Smooth muscle cell of the brain vasculature (primary cell): ENCODE data around the gene SSBP2.
"Not testable (repeated sequence)": the region's sequence is repeated elsewhere in the genome, so short reads cannot be mapped to it uniquely, and the experiment has no call there.

Experiments used
- DNase-seq: peaks from one replicate; pipeline ENCODE4 v3.0.0-alpha.2; 2012; ENCODE audit warnings: low read depth, low spot score

Gene SSBP2

DNA sequence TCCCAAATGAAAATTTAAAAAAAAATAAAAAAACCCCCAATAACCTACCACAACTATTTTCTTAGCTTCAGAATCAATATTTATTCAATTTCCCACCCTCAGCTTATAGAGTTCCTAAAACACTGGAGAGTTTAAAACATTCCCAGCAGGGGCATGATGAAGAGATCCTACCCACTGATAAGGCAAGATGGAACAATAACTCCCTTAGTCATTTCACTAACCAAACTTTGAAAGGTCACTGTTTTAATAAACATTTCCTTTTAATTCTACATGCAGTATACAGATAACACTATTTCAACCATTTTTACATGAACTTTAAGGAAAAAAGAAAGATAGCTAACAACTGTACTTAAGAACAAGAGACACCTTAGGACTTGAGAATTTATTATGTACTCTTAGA lies 322.0 kb downstream of the SSBP2 start:
- no peak for DNase-seq

DNA sequence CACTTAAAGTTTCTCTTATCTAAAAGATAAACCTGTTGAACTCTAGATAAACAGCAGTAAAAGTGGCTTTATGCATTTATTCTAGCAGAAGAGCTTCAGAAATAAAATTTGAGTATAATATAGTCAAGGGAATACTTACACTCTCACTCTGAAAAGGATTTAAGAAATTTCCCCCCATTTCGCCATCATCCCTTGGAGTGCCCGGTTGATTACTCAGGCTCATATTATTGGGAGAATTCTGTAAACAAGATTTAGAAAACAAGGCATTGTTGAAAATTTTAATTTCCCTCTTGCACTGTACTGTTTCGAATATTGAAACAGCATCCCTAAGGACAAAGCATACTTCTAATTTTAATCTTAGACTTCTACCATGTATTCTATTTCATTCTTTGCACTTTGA lies 322.5 kb downstream of the SSBP2 start:
- no peak for DNase-seq

DNA sequence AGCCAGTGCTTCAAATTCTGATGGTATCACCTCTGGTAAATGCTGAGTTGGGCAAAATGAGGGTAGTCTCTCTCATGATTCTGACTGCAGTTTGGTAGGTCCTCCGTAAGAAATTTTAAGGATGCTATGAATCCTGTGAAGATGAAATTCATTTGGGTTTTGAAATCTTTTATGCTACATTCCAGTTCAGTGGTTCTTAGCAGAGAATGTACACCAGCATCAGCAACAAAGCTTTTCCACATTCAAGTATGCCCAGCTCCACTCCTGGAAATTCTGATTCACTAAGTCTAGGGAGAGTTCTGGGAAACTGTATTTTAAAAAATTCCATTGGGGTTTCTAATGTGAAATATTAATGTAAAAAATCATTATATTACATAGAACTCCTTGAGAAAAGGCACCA lies 323.3 kb downstream of the SSBP2 start:
- DNase-seq: no peak

DNA sequence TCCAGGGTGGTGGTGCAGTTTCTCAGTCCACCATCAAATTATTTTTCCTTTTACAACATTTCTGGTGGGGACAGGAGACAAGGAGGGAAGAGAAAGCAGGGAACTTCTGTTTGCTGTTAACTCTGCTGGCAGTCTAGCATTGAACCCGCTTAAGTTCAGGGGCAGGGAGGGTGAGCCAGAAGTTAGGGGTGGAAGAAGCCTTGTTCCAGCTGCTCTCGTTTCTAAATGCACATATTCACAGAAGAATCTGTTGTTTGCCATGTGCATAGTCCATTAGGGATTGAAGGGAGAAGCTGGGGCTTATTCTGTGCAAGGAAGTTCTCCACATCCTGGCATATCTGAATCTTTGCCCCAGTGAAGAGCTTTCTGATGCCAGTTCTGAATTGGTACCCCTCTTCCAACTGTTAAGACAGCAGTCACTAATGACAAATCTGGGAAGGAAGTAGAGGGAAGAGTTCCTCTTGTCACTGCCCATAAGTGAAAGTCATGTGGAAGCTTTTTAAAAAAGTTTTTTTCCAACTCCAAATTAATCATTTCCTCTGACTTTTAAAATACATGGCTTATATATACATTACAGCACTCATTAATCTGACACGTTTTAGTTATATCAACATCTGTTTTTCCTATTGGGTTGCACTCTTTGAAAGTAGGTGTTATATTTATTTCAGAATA lies 324.4 kb downstream of the SSBP2 start:
- DNase-seq: no peak

DNA sequence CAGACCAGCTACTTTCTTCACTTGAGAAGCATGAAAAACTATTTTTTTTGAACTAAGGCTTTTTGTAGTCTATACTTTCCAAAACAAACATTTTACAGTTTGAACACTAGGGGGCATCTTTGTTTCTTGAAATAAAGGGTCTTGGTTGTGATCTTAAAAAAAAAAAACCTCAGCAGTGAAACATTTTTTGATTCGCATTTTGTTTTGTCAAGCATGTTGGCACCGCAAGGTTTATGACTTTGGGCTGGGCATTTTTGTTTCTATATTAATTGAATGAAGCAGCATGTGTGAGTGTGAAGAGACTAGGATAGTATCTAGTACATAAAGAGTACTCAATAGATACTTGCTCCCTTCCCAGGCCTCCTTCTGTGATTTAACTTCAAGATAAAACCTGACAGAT lies 325.3 kb downstream of the SSBP2 start:
- DNase-seq: no peak

DNA sequence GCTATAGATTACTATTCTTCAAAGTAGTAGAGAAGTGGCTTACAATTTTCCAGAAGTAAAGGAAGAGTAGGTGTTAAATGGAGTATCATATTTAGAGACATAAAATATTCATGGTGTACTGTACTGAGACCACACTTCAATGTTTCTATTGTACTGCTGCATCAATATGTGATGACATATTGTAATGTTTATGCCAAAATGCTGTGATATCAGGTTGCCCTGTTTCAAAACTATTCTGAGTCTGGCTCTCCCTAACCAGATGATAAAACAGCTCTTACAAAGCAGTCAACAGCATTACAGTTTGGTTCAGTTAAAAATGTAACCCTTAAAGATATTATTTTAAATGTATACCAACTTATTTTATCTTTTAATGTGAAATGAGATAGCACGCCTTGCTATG lies 326.2 kb downstream of the SSBP2 start:
- DNase-seq: no peak

DNA sequence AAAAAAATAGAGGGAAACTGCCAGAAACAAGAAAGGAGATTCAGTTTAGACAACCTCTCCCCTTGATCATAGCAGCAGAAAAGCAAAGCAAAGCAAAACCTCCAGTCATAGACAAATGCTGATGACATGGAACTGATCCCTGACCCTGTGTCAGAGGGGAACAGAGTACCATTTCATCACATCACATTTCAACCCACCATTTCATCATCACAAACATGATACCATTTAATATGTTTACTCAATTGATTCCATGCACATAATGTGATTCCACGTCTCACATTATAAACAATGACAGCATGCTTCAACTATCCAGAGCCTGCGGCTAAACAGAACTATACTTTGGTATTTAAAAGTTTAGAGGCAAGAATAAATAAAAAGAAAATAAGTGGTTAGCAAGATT lies 328.2 kb downstream of the SSBP2 start:
- peak; percentile 43 for DNase-seq

DNA sequence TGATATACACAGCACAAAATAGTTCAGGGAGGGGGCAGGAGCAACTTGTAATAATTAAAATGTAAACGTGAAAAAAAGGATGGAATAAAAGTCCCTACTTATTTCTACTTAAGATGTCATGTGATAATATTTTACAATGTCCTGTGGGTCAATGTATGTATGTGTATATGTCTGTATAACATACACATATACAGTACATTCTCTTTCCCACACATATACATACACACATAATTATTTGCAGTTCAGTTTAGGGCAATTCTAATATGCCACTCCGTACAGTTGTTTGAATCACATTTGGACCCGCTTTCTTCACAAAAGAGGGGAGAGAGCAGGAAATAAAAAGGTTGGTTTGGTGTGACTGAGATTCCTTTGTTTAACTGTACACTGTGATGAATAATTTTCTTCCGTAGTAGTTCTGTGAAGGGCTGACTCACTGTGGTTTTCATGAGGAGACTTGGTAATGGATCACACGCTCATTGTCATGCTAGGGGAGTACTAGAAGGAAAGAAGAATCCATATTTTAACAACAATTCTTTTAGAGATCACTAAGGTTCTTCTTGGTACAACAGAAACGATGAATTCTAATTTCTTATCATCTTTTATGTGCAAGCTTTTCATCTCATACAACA lies 330.7 kb downstream of the SSBP2 start:
- DNase-seq: peak; percentile 60

DNA sequence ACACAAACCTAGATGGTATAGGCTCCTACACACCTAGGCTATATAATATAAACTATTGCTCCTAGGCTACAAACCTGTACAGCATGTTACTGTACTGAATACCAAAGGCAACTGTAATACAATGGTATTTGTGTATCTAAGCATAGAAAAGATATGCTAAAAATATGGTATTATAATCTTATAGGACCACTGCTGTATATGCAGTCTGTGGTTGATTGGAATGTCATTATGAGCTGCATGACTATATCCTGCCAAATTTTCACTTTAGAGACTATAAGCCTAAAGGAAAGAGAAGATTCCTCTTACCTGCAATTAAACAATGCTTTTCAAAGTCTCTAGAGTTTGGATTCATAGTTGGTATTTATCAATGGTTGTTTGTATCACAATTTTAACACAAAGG lies 332.3 kb downstream of the SSBP2 start:
- no peak for DNase-seq

DNA sequence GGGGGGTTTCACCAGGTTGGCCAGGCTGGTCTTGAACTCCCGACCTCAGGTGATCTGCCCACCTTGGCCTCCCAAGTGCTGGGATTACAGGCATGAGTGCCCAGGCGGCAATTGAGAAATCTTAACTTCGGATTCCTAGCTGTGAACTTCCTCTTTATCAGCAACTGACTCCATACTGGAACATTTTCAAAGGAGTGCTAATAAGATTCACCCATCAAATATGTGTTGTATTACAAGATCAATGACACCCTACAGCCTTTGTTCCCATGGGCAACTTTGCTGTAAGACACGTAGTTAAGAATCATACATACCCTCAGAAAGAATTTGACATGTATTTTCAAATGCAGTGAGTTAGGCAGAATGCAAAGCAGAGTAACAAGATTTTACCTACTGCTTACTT lies 333.8 kb downstream of the SSBP2 start:
- DNase-seq: no peak

DNA sequence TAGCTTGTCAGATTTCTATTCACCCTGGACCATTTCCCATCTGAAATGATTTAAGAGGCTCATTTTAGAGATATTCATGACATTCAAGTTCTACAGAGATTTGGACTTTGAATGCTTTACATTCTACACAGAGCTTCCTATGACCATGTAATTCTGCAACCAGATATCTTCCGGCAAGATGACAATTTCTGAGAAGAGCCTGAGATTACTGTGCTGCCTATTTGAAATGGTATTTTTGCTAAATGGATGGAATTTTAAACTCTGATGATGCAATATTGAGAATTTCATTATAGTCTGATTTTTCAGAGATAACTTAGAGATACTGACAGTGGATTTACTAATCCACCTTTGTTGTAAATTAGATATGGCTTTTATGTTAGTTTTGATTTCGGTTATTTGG lies 341.0 kb downstream of the SSBP2 start:
- no peak for DNase-seq

DNA sequence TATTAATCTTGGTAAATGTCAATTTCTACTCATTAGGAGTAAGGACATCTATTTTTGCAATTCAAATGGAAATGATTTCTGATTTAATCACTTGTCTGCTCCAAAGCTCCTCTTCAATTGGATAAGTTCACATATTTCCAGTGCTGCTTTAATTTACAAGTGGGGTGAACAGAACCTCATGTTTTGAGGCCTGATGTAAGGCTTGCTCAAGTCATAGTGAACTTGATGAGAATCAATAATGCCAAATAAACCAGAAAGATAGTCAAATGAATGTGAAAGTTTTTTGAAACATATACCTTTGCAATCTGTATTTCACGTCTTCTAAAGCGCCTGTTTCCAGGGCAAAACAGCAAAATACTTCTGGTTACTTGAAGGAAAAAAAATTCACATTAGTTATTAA lies 341.5 kb downstream of the SSBP2 start:
- DNase-seq: no peak

DNA sequence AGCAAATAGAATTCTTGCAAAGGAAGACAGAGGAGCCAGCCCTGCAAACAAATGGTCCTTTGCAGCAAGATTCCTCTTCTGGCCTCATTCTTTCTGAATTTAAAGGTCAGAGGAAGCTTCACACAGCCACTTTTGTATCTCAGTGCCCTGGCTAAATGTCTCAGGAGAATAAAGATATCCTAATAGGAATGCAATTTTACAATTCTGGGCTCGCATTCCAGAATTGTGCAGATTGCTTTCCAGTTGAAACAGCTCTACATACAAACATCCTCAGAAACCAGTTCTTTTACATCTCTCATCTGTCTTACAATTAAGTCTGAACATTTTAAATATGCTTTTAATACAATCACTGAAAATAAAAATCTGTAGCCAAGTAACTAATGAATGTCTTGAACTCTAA lies 342.4 kb downstream of the SSBP2 start:
- DNase-seq: no peak

DNA sequence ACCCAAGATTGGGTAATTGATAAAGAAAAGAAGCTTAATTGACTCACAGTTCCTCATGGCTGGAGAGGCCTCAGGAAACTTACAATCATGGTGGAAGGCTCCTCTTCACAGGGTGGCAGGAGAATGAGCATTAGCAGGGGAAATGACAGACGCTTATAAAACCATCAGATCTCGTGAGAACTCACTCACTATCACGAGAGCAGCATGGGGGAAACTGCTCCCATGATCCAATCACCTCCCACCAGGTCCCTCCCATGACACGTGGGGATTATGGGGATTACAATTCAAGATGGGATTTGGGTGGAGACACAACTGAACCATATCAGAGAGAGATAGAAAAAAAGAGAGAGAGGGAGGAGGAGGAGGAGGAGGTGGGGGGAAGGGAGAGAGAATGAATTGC lies 343.1 kb downstream of the SSBP2 start:
- not testable (repeated sequence) for DNase-seq

DNA sequence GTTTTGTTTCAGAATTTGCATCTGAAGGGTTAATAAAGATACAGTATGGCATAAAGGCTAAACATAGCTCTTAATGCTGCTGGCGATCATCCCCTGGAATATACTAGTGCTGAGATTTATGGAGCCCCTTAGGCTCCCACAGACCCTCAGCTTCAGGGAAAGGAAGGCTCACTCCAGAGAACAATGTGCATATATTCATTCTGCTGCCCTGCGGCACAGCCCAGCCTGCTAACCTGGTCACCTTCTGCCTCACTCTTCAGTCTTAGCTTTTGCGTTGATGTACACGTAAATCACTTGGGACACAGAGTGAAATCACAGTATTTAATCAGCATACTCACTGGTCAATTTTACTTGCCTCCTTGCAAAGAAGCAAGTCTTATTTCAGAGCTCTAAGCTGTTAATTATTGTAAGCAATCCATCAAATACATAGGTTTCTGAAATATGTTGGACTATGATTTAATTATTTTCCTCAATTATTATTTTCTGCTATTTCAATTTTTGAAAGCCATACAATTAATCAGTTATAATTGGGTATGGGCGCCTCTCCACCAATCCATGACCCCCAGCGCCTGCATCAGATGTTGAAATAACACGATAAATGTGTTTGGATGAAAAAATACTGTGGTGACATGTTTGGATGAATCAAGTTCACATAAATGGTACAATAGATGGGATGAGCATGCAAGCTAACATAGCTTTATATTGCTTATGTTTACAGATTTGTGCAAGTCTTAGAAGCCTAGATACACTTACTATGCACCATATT lies 345.6 kb downstream of the SSBP2 start:
- no peak for DNase-seq

DNA sequence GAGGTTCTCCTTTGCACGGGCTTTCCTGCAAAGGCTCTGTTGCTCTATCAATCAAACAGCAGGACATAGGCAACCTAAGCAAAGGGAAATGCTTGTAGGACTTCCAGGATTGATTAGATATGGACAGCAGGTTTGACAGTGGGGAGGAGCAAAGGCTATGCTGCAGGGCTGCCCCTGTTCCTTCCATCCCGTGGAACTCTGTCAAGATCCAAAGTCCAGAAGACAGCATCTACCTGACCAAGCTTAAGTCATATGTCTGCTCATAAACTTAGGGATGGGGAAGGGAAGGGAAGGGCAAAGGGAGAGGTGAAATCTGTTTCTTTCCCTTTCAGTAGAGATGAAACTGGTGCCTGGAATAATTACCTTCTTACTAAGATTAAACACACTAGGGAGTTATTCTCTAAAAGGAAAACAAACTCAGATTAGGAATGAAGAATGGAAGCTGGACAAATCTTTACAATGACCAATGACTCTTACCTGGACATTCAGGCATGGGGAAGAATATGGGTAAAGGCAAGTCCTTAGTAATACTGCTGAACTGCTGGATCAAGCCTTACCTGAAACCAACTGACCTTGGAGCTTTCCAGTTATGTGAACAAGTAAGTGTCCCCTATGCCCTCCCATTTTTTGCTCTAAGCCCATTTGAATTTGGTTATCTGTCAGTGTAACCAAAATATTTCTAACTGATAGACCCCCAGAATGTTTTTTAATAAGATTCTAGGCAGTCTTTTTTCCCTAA lies 348.5 kb downstream of the SSBP2 start:
- DNase-seq: no peak

DNA sequence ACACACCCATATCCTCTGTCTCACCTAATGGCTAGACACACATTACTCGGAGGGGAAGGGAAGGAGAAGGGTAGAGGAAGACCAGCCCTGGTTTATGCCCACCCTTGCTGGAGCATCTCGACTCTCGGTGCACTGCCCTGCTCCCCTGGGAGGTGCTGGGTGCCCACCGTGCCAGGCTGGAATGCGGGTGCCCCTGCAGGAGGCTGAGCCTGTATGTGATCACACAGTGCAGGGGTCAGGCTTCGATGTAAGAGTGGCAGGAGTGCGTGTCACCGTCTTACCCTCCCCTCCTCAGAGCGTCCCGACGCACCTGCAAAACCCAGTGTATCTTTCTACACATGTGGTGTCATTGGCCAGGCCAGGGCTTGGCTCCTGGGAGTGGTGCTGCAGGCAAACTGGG lies 349.6 kb downstream of the SSBP2 start:
- no peak for DNase-seq

DNA sequence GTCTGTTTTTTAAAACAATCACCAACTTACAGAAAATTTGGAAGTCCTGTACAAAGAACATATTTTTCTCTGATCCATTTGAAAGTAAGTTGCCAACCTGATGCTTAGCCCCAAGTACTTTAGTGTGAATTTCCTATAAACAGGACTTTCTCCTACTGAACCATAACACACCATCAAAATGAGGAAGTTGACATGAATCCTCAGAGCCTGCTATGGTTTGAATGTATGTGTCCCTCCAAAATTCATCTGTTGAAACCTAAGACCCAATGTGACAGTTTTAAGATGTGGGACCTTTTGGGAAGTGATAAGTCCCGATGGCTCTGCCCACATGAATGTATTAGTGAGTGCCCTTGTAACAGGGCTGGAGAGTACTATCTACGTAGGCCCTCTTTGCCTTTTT lies 350.5 kb downstream of the SSBP2 start:
- no peak for DNase-seq

DNA sequence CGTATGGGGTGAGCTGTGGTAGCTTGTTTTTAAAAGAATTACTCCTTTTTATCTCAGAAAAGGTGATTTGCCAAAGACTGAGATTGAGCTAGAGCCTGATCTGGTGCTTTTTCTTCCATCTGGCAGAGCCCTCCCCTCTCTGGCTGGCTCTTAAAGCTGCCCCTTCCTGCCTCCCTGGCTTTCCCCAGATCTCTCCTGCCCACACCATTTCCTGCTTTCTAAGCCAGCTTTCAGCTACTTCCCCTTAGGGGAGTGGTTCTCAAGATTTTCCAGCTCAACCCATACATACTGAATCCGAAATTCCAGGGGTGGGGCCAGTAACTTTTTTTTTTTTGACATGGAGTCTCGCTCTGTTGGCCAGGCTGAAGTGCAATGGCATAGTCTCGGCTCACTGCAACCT lies 352.2 kb downstream of the SSBP2 start:
- DNase-seq: no peak

DNA sequence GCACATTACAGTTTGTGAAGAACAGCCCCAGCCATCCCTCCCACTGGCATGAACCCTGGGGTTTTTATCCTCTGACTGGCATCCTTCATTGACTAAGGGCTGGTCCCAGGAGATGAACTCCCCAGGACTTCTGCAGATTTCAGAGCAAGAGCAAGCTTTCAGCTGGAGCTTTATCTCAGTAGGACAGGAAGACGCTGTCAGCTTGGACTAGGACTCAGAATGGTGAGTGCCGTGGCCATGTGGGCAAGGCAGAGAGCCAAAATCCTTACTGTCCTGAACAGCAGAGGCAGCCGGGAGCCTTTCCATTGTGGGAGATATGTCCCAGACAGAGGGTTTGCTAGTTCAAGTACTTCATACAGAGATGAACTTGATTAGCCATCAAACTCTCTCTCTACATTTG lies 353.7 kb downstream of the SSBP2 start:
- no peak for DNase-seq

DNA sequence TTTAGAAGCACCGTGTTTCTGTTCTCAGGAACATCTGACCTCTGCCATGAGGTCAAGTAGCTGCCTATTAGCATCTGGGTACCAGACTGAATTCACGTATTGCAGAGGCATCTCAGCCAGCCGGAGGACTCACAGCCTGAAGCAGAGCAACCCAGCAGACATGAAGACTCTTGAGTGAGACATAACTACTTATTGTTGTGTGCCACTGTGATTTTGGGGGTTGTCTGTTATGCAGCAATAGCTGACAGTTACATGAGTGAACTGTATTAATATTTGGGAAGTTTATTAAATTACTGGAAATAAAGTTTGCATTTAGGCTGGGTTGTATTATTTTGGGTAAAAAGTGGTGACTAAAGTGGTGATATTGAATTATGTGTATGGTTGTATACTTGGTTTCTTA lies 355.6 kb downstream of the SSBP2 start:
- DNase-seq: no peak
